Measurements from ENCODE around the gene TMCC3.
"Not testable (repeated sequence)": the region's sequence is repeated elsewhere in the genome, so short reads cannot be mapped to it uniquely, and the experiment has no call there.

Gene TMCC3

GRCh38 chr12:94634717-94635116 is 15.6 kb downstream of the TMCC3 start:
- no peak for DNase-seq (ENCODE audit: low read depth)

GRCh38 chr12:94633401-94633800 is 17.0 kb downstream of the TMCC3 start:
- no peak for DNase-seq (ENCODE audit: low read depth)

GRCh38 chr12:94631058-94631457 is 19.3 kb downstream of the TMCC3 start:
- no peak for DNase-seq (ENCODE audit: low read depth)

GRCh38 chr12:94628819-94629472 is 21.4 kb downstream of the TMCC3 start:
- no peak for DNase-seq (ENCODE audit: low read depth)

- DNase-seq (ENCODE audit: low read depth): no peak
Measured at GRCh38 chr12:94628369-94628768, 22.0 kb downstream of the TMCC3 start.

- no peak for DNase-seq (ENCODE audit: low read depth)
Measured at GRCh38 chr12:94625531-94625930, 24.8 kb downstream of the TMCC3 start.

- no peak for DNase-seq (ENCODE audit: low read depth)
Measured at GRCh38 chr12:94623161-94623920, 27.0 kb downstream of the TMCC3 start.

- DNase-seq (ENCODE audit: low read depth): no peak
Measured at GRCh38 chr12:94622475-94622874, 27.9 kb downstream of the TMCC3 start.

- DNase-seq (ENCODE audit: low read depth): no peak
Measured at GRCh38 chr12:94621662-94622359, 28.5 kb downstream of the TMCC3 start.

GRCh38 chr12:94620621-94621020 is 29.7 kb downstream of the TMCC3 start:
- no peak for DNase-seq (ENCODE audit: low read depth)

GRCh38 chr12:94618995-94619695 is 31.2 kb downstream of the TMCC3 start:
- DNase-seq (ENCODE audit: low read depth): peak; percentile 71

- DNase-seq (ENCODE audit: low read depth): no peak
Measured at GRCh38 chr12:94617101-94617500, 33.3 kb downstream of the TMCC3 start.

- no peak for DNase-seq (ENCODE audit: low read depth)
Measured at GRCh38 chr12:94616203-94616729, 34.1 kb downstream of the TMCC3 start.

- DNase-seq (ENCODE audit: low read depth): peak; percentile 58
Measured at GRCh38 chr12:94615260-94616181, 34.8 kb downstream of the TMCC3 start.

- no peak for DNase-seq (ENCODE audit: low read depth)
Measured at GRCh38 chr12:94614288-94614721, 36.1 kb downstream of the TMCC3 start.

- DNase-seq (ENCODE audit: low read depth): no peak
Measured at GRCh38 chr12:94609917-94610443, 40.4 kb downstream of the TMCC3 start.

- DNase-seq (ENCODE audit: low read depth): not testable (repeated sequence)
Measured at GRCh38 chr12:94606810-94607209, 43.5 kb downstream of the TMCC3 start.

GRCh38 chr12:94604366-94604698 is 46.0 kb downstream of the TMCC3 start:
- DNase-seq (ENCODE audit: low read depth): no peak

- DNase-seq (ENCODE audit: low read depth): no peak
Measured at GRCh38 chr12:94603434-94604365, 46.7 kb downstream of the TMCC3 start.

GRCh38 chr12:94602024-94602423 is 48.3 kb downstream of the TMCC3 start:
- no peak for DNase-seq (ENCODE audit: low read depth)
